Caco-2 (cell line): ENCODE results near the gene SKIC8. TPM values are rescaled to one million over a fixed set of nuclear protein-coding genes. Genes with fewer than 3 reads are reported as not detected.

Source experiments
- Bru-seq: library from RNA; stranded (reverse); fragments of 400-500 nt; gene quantifications from one replicate; lab custom pipeline; 2021; lab: Mats Ljungman, UMichigan
- BruChase-seq, 2 experiments: library from RNA; stranded (reverse); fragments of 400-500 nt; gene quantifications; one replicate each; lab custom pipeline; 2021; lab: Mats Ljungman, UMichigan
- BruUV-seq: library from RNA; stranded (reverse); fragments of 400-500 nt; replicated peaks from 2 replicates; lab custom pipeline; 2021; lab: Mats Ljungman, UMichigan
- CTCF ChIA-PET: fragments of 300-600 bp; sonication (Branson Sonifier 250); formaldehyde crosslinking; loops from one replicate; lab custom pipeline; 2022; ENCODE audit warnings: antibody characterized with exemption; lab: Charles Lee
- POLR2A ChIA-PET: fragments of 300-600 bp; sonication (Branson Sonifier 250); formaldehyde crosslinking; loops from one replicate; lab custom pipeline; 2022; ENCODE audit warnings: antibody characterized with exemption; lab: Charles Lee
- DNase-seq, 2 experiments: peaks; one replicate each; pipeline versions ENCODE4 v3.0.0 to v3.0.0-alpha.2; 2020 to 2022
- H3K27me3 ChIP-seq: replicated peaks from 2 replicates; pipeline ENCODE4 v1.6.0; 2011; ENCODE audit warnings: low read length; ENCODE audit not compliant: control insufficient read depth, insufficient read depth
- H3K36me3 ChIP-seq: 2 replicates; pipeline ENCODE4 v1.5.1; 2011; ENCODE audit warnings: low read length; ENCODE audit not compliant: control insufficient read depth, insufficient read depth
- H3K4me1 ChIP-seq: fragments of 250-450 bp; sonication (Bioruptor Pico); 2 replicates; pipeline ENCODE4 v1.5.1; 2020; ENCODE audit warnings: mild to moderate bottlenecking
- H3K4me3 ChIP-seq: 2 replicates; pipeline ENCODE4 v1.5.1; 2011; ENCODE audit warnings: low read depth, mild to moderate bottlenecking, control low read depth, low read length
- H3K9me3 ChIP-seq: fragments of 250-450 bp; sonication (Bioruptor Pico); 2 replicates; pipeline ENCODE4 v1.5.1; 2020; ENCODE audit warnings: mild to moderate bottlenecking, moderate library complexity
- H3K27ac Mint-ChIP-seq: one replicate; pipeline ENCODE4 v1.8.0; 2022; ENCODE audit warnings: mixed read lengths; ENCODE audit not compliant: unreplicated experiment
- H3K27me3 Mint-ChIP-seq: one replicate; pipeline ENCODE4 v1.8.0; 2022; ENCODE audit warnings: mixed read lengths; ENCODE audit not compliant: insufficient read depth, unreplicated experiment
- H3K36me3 Mint-ChIP-seq: one replicate; pipeline ENCODE4 v1.8.0; 2022; ENCODE audit warnings: mild to moderate bottlenecking, mixed read lengths; ENCODE audit not compliant: insufficient read depth, unreplicated experiment
- H3K4me1 Mint-ChIP-seq: one replicate; pipeline ENCODE4 v1.8.0; 2022; ENCODE audit warnings: low read depth, mixed read lengths; ENCODE audit not compliant: unreplicated experiment
- H3K4me3 Mint-ChIP-seq: one replicate; pipeline ENCODE4 v1.8.0; 2022; ENCODE audit warnings: mild to moderate bottlenecking, moderate library complexity, mixed read lengths; ENCODE audit not compliant: unreplicated experiment
- H3K9me3 Mint-ChIP-seq: one replicate; pipeline ENCODE4 v1.8.0; 2022; ENCODE audit warnings: mixed read lengths; ENCODE audit not compliant: unreplicated experiment
- intact Hi-C: fragments of 100-400 bp; cut with micrococcal nuclease; formaldehyde crosslinking; loops from one replicate; pipeline ENCODE4 v1.10.0; 2022; ENCODE audit not compliant: unreplicated experiment
- long read RNA-seq: library from polyadenylated mRNA; stranded (forward); transcript quantifications from one replicate; pipeline ENCODE4 v2.0.0, GENCODE V29; 2022
- total RNA-seq: library from RNA; stranded (reverse); gene quantifications from 2 replicates; pipeline ENCODE4 v1.2.3, GENCODE V29; 2022
- TF ChIP-seq, protein P1 (sequence below), 2 experiments: fragments of 200-600 bp in 1 of 2; IDR thresholded peaks; 1 replicate in 1 of 2; 2 replicates in 1 of 2; pipeline versions ENCODE4 v1.5.1 to v1.8.0; 2011 to 2022; ENCODE audit warnings: antibody characterized with exemption in 1 of 2, control low read depth in 1 of 2, inconsistent platforms in 1 of 2, low read depth in 1 of 2, low read length in 1 of 2, mild to moderate bottlenecking in 1 of 2, moderate library complexity in 1 of 2; ENCODE audit not compliant: insufficient read depth in 1 of 2, severe bottlenecking in 1 of 2, unreplicated experiment in 1 of 2

Gene SKIC8
- 45.7 and 51.5 TPM in 2 replicates for total RNA-seq
- Bru-seq, nascent RNA, result percentile 83 among the genes with signal in this experiment
- percentile 87 among the genes with signal in this experiment for BruChase-seq, experiment 1, labeled RNA remaining after a 2-hour chase
- BruChase-seq, experiment 2, labeled RNA remaining after a 6-hour chase, result percentile 74 among the genes with signal in this experiment
- long read RNA-seq, transcript WDR61-201 (11 exons, 1,387 nt), result major isoform, 103 of 142 reads
- long read RNA-seq, partial matches to known transcripts, result 4 of 142 reads
- long read RNA-seq, other reads (novel, unspliced or antisense), result 27 of 142 reads

DNA sequence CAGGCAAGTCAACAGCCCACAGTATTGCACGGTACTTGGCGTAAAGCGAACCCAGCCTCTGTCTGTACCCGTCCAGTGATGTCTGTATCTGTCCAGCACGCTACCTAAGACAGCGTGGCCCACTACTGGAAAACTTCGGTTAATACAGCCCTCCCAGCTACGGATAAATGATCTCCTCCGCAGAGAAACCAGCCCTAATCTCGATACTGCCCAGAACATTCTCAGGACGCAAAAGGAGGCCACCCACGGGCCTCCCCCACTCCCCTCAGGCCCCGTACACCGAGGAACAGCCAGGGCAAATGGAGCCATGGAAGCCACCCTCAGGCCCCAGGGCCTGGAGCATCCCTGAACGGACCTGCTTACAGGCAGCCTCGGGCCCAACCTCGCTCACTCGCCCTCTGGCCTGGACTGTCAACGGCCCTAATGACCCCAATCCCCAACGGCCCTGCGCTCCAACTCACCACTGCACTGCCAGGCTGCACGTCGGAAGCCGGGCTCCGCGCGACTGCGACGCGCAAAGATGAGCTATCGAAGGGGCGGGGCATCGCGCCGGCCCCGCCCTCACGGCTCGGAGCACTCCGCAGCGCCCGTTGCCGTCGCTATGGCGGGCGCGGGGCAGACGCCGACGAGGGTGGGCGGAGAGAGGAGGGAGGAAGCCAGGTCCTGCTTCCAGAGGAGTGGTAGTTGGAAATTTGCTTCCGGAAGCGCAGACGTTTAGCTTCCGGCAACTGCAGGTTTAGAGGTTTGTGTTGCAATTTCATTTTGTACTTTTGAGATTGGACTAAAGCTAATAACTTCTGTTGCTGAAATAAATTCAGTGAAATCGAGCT is at the start of gene SKIC8:
Gene SKIC8, minus strand, starts transcription at position 509 of the 830 bp plus-strand sequence. CDS start 3,923 bp downstream, outside the sequence.
- Histone ChIP-seq H3K9me3 (no peaks in the 10 kb centered on the region), H3K27me3 (no peaks in the 10 kb centered on the region), H3K4me3 (peak within 1 kb of the TSS; percentile 86), H3K4me1 (0 out of 2 replicates have a peak, but pooled peaks cover 4% of the 10 kb centered on the region), H3K36me3 (no peaks in the 10 kb centered on the region)
- intact Hi-C loops, result no loop called here
- peaks cover 7% of the 10 kb centered on the region for H3K36me3 Mint-ChIP-seq
- ChIA-PET POLR2A (interaction anchor here (0.6 to 1.3 kb wide), 20 partner anchors 10 to 1623 kb away, joined by 3 to 11 read pairs (median 3); partner anchors contain the start of genes CHRNA5, HYKK, IDH3A and IREB2), CTCF (interaction anchor here (0.6 to 1.3 kb wide), 11 partner anchors 43 to 538 kb away, joined by 3 to 9 read pairs (median 4); partner anchors contain the start of gene IREB2)
- H3K4me1 Mint-ChIP-seq, result no peaks in the 10 kb centered on the region
- peak within 1 kb of the TSS; percentile 100 for H3K4me3 Mint-ChIP-seq
- H3K27ac Mint-ChIP-seq, result peak within 1 kb of the TSS; percentile 98
- BruUV-seq, result TSS peak; percentile 75
- peak; percentile 94 for DNase-seq
- no peaks in the 10 kb centered on the region for H3K9me3 Mint-ChIP-seq
- TF ChIP-seq, protein P1, sequence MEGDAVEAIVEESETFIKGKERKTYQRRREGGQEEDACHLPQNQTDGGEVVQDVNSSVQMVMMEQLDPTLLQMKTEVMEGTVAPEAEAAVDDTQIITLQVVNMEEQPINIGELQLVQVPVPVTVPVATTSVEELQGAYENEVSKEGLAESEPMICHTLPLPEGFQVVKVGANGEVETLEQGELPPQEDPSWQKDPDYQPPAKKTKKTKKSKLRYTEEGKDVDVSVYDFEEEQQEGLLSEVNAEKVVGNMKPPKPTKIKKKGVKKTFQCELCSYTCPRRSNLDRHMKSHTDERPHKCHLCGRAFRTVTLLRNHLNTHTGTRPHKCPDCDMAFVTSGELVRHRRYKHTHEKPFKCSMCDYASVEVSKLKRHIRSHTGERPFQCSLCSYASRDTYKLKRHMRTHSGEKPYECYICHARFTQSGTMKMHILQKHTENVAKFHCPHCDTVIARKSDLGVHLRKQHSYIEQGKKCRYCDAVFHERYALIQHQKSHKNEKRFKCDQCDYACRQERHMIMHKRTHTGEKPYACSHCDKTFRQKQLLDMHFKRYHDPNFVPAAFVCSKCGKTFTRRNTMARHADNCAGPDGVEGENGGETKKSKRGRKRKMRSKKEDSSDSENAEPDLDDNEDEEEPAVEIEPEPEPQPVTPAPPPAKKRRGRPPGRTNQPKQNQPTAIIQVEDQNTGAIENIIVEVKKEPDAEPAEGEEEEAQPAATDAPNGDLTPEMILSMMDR (IDR thresholded peaks at IDR 0.05; ENCODE audit: insufficient read depth in 1 of 2, low read depth in 1 of 2, low read length in 1 of 2, severe bottlenecking in 1 of 2, unreplicated experiment in 1 of 2), result no peak
- no peaks in the 10 kb centered on the region for H3K27me3 Mint-ChIP-seq

DNA sequence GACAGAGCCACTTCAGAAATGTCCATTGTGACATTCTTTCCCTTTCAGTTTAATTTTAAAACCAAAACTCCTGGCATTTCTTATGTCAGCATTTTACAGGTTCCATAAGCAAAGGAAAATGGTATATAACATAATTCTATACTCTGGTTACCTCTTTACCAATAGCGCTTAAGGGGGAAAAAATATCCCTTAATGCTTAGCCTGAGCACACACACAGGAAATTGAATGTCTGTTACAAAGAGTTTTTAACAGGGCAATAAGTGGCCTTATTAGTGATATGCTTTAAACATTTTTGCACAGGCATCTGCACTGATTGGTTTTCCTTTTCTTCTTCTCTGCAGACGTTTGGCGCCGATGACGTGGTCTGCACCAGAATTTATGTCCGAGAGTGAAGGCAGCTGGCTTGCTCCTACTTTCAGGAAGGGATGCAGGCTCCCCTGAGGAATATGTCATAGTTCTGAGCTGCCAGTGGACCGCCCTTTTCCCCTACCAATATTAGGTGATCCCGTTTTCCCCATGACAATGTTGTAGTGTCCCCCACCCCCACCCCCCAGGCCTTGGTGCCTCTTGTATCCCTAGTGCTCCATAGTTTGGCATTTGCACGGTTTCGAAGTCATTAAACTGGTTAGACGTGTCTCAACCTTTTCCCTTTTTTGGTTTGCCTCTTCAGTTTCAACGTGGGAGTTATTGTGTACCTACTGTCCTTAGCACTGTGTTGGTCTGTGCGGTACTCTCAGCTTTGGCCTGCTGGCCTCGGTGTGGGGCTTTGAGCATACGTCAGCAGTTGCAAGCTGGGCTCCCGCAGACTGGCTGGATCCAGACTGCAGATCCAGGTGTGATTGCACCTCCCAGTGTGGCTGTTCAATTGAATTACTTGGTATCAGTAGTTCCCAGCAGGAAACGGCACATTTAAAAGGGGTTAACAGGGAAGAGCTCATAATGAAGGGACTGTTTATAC is 48.5 kb upstream of the SKIC8 start:
- Mint-ChIP-seq H3K27me3 (no peaks in the 10 kb centered on the region), H3K27ac (no peak overlapping the region), H3K4me3 (no peak overlapping the region), H3K4me1 (peaks cover 14% of the 10 kb centered on the region), H3K36me3 (peaks cover 13% of the 10 kb centered on the region), H3K9me3 (no peaks in the 10 kb centered on the region)
- TF ChIP-seq, protein P1 (IDR thresholded peaks at IDR 0.05; ENCODE audit: insufficient read depth in 1 of 2, low read depth in 1 of 2, low read length in 1 of 2, severe bottlenecking in 1 of 2, unreplicated experiment in 1 of 2), result no peak
- CTCF ChIA-PET, result no interaction called here
- DNase-seq, result no peak
- no TSS peak for BruUV-seq
- POLR2A ChIA-PET, result no interaction called here
- Histone ChIP-seq H3K4me3 (no peak overlapping the region), H3K36me3 (no peaks in the 10 kb centered on the region), H3K27me3 (no peaks in the 10 kb centered on the region), H3K9me3 (no peaks in the 10 kb centered on the region), H3K4me1 (no peaks in the 10 kb centered on the region)
- intact Hi-C loops, result no loop called here
